Esophagus muscularis mucosa (tissue), 4 donors: ENCODE data around the gene ERG28. TPM values are rescaled to one million over a fixed set of nuclear protein-coding genes. Genes with fewer than 3 reads are reported as not detected.

Experiments used
- DNase-seq: peaks from one replicate; pipeline ENCODE4 v3.0.0-alpha.2; 2017; ENCODE audit errors: extremely low spot score
- H3K27ac ChIP-seq, 4 donors: fragments of 200-600 bp; sonication (generic); replicated peaks in 1 of 4; 1 replicate in 3 of 4; 2 replicates in 1 of 4; pipeline ENCODE4 v1.5.1; 2016 to 2019; ENCODE audit warnings: mild to moderate bottlenecking in 1 of 4
- H3K27me3 ChIP-seq, 4 donors: fragments of 200-600 bp; sonication (generic); one replicate each; pipeline versions ENCODE4 v1.5.1 to v1.6.0; 2016 to 2019
- H3K36me3 ChIP-seq, 4 donors: fragments of 200-600 bp; sonication (generic); one replicate each; pipeline ENCODE4 v1.5.1; 2016 to 2019
- H3K4me1 ChIP-seq, 4 donors: fragments of 200-600 bp; sonication (generic); one replicate each; pipeline ENCODE4 v1.5.1; 2016 to 2019
- H3K4me3 ChIP-seq, 4 donors: fragments of 200-600 bp; sonication (generic); 1 replicate in 2 of 4; 2 replicates in 2 of 4; pipeline ENCODE4 v1.5.1; 2016 to 2019; ENCODE audit warnings: mild to moderate bottlenecking in 4 of 4, moderate library complexity in 1 of 4
- H3K9me3 ChIP-seq, 4 donors: fragments of 200-600 bp; sonication (generic); 1 replicate in 3 of 4; 2 replicates in 1 of 4; pipeline ENCODE4 v1.5.1; 2016 to 2019
- EP300 ChIP-seq: sonication (generic); formaldehyde crosslinking; IDR thresholded peaks from one replicate; pipeline ENCODE4 v1.6.1; 2017; ENCODE audit warnings: antibody characterized with exemption
- POLR2A ChIP-seq: fragments of 450-650 bp; IDR thresholded peaks from one replicate; pipeline ENCODE4 v1.6.1; 2017; ENCODE audit warnings: antibody characterized with exemption, moderate library complexity, mild to moderate bottlenecking, low read depth
- POLR2AphosphoS5 ChIP-seq, 2 donors: sonication (generic); formaldehyde crosslinking; IDR thresholded peaks; one replicate each; pipeline ENCODE4 v1.6.1; 2017; ENCODE audit warnings: antibody characterized with exemption in 2 of 2
- WGBS: methylation state at CpG from one replicate; pipeline ENCODE4 v1.1.5; 2018; 5-methylcytosine and 5-hydroxymethylcytosine counted together
- intact Hi-C: fragments of 100-400 bp; cut with DNase I; formaldehyde crosslinking; loops from one replicate; pipeline ENCODE4 v1.15.1; 2023
- total RNA-seq, 4 donors: library from RNA; depleted of rRNA; stranded (reverse); fragments of >200 nt; gene quantifications; one replicate each; pipeline versions ENCODE4 v1.1.0 to v1.2.1, GENCODE V29; 2016
- TF ChIP-seq, protein P1 (sequence below), 3 experiments: fragments of 200-600 bp in 2 of 3; fragments of 450-650 bp in 1 of 3; sonication (generic) in 2 of 3; IDR thresholded peaks; one replicate each; pipeline ENCODE4 v1.5.1; 2017 to 2019; ENCODE audit warnings: antibody characterized with exemption in 3 of 3, mild to moderate bottlenecking in 2 of 3, moderate library complexity in 1 of 3

Gene ERG28
- total RNA-seq, 4 donors from 2014 or later: 6.0 to 7.5 (median 6.9) TPM

DNA sequence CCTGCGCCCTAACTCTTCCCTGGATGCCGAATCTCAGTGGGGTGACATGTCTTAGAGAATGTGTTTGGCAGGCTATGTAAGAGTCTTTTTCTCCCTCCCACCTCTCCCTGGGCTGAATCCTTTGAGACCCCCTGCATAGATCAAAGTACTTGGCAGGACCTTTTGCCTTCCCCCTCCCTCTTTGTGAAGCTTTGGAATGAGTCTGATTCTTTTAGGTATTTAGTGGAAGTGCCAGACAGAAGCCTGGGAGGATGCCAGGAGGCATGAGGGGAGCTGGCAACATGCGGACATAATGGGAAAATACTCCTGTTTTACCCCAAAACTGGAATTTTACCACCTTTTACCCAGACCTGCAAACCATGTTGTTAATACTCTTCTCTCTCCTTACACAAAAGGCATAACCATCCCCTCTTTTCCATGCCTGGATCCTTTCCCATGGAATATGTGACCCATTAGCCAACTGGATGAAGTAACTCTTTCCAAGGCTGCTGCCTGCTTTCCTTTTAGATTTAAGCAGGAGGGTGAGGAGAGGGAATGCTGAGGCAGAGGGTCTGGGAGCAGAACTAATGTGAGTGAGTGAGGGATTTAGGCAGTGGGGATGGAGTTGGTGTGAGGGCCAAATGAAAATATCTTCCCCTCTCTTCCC is 42.1 kb upstream of the ERG28 start:
- H3K4me1 ChIP-seq: peaks cover 16 to 25% (median 20%) of the 10 kb centered on the region in 4 donors
- peak in 1 of 2 donors; percentile 26 for TF ChIP-seq POLR2AphosphoS5 (IDR thresholded peaks at IDR 0.05)
- TF ChIP-seq, protein P1, sequence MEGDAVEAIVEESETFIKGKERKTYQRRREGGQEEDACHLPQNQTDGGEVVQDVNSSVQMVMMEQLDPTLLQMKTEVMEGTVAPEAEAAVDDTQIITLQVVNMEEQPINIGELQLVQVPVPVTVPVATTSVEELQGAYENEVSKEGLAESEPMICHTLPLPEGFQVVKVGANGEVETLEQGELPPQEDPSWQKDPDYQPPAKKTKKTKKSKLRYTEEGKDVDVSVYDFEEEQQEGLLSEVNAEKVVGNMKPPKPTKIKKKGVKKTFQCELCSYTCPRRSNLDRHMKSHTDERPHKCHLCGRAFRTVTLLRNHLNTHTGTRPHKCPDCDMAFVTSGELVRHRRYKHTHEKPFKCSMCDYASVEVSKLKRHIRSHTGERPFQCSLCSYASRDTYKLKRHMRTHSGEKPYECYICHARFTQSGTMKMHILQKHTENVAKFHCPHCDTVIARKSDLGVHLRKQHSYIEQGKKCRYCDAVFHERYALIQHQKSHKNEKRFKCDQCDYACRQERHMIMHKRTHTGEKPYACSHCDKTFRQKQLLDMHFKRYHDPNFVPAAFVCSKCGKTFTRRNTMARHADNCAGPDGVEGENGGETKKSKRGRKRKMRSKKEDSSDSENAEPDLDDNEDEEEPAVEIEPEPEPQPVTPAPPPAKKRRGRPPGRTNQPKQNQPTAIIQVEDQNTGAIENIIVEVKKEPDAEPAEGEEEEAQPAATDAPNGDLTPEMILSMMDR (IDR thresholded peaks at IDR 0.05): no peak
- peak overlapping the region; percentile 50 to 64 (median 56) for H3K27ac ChIP-seq
- H3K36me3 ChIP-seq: peaks cover 0 to 47% (median 24%) of the 10 kb centered on the region in 4 donors
- no peaks in the 10 kb centered on the region for H3K9me3 ChIP-seq
- no peaks in the 10 kb centered on the region for H3K27me3 ChIP-seq
- DNase-seq: no peak
- 44% methylated on average over 3 of the region's 3 CpGs for WGBS
- intact Hi-C loops: loop anchor here (10.0 kb wide), 1 partner anchor 652 kb away; no protein-coding TSS in a partner anchor
- no peak overlapping the region for H3K4me3 ChIP-seq

DNA sequence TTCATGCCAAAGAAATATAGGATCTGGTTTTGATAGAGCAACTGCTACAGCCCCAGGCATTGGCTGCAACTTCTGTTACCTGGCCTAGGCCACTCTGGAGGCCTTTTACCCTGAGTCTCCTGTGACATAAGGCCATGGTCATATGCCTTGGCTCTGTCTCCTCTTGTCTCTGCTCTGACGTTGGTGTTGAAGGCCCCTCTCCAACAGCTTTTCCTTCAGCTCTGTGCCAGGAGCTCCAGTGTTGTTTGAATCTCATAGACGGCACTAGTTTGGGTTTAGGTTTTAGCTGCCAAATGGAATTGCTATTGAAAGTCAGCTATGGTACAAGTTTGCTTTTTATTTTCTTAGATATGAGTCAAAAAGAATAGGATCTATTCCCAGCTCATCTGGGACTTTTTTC is 41.4 kb upstream of the ERG28 start:
- Histone ChIP-seq H3K27ac (peak overlapping the region; percentile 50 to 64 (median 56)), H3K9me3 (no peaks in the 10 kb centered on the region), H3K4me3 (no peak overlapping the region), H3K36me3 (peaks cover 0 to 40% (median 22%) of the 10 kb centered on the region in 4 donors), H3K27me3 (no peaks in the 10 kb centered on the region), H3K4me1 (peaks cover 16 to 25% (median 20%) of the 10 kb centered on the region in 4 donors)
- intact Hi-C loops: loop anchor here (10.0 kb wide), 1 partner anchor 653 kb away; no protein-coding TSS in a partner anchor
- 23% methylated on average over 2 of the region's 2 CpGs for WGBS
- no peak for TF ChIP-seq POLR2AphosphoS5 (IDR thresholded peaks at IDR 0.05)
- TF ChIP-seq, protein P1 (IDR thresholded peaks at IDR 0.05): no peak
- TF ChIP-seq EP300: no peak
- TF ChIP-seq POLR2A: no peak
- DNase-seq: no peak

DNA sequence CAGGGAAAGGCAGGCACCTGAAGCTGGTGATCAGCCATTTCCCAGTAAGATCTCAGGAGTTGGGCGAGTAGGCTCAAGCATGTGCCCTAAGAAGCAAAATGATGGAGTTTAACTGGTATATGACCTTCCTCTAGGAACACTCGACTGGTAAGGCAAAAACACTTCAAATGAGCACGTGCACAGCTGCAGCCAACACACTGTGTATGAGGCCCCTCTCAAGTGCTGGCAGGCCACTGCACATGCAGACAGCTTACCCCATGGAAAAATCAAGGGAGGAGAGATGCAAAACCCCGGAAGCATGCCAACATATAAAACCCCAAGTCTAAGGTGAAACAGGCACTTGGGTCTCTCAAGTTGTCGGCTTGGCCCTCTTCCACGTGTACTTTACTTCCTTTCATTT is 39.6 kb upstream of the ERG28 start:
- Histone ChIP-seq H3K9me3 (no peaks in the 10 kb centered on the region), H3K27ac (no peak overlapping the region), H3K27me3 (no peaks in the 10 kb centered on the region), H3K36me3 (peaks cover 0 to 33% (median 22%) of the 10 kb centered on the region in 4 donors), H3K4me1 (peaks cover 16 to 25% (median 20%) of the 10 kb centered on the region in 4 donors), H3K4me3 (no peak overlapping the region)
- WGBS: 94% methylated on average over 6 of the region's 6 CpGs
- TF ChIP-seq POLR2A: no peak
- no peak for TF ChIP-seq POLR2AphosphoS5 (IDR thresholded peaks at IDR 0.05)
- TF ChIP-seq EP300: no peak
- TF ChIP-seq, protein P1 (IDR thresholded peaks at IDR 0.05): no peak
- no peak for DNase-seq
- intact Hi-C loops: loop anchor here (10.0 kb wide), 1 partner anchor 655 kb away; no protein-coding TSS in a partner anchor

DNA sequence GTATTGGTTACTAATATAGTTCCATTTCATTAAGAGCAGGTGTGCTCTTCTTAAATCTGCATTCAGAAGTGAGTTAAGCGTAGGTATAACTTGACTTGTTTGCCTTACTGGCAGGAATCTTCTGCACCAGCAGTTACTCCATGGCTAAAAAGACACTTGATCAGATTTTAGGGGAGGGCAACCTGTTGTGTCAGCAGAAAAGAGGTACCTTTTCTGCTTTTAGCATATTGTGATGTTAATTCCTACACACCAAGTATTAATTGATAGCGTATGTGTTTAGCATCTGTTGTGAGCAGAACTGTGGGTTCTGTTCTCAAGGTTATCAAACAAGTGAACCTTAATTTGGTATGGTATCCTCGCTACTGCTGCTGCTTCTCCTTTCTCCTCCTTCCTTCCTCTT is 38.7 kb upstream of the ERG28 start:
- H3K27me3 ChIP-seq: no peaks in the 10 kb centered on the region
- H3K36me3 ChIP-seq: peaks cover 0 to 38% (median 26%) of the 10 kb centered on the region in 4 donors
- peaks cover 16 to 25% (median 20%) of the 10 kb centered on the region in 4 donors for H3K4me1 ChIP-seq
- no peak overlapping the region for H3K27ac ChIP-seq
- intact Hi-C loops: no loop called here
- 93% methylated on average over 3 of the region's 3 CpGs for WGBS
- TF ChIP-seq, protein P1 (IDR thresholded peaks at IDR 0.05): no peak
- TF ChIP-seq POLR2AphosphoS5 (IDR thresholded peaks at IDR 0.05) (no peak), POLR2A (no peak), EP300 (no peak)
- H3K9me3 ChIP-seq: no peaks in the 10 kb centered on the region
- no peak for DNase-seq
- no peak overlapping the region for H3K4me3 ChIP-seq

DNA sequence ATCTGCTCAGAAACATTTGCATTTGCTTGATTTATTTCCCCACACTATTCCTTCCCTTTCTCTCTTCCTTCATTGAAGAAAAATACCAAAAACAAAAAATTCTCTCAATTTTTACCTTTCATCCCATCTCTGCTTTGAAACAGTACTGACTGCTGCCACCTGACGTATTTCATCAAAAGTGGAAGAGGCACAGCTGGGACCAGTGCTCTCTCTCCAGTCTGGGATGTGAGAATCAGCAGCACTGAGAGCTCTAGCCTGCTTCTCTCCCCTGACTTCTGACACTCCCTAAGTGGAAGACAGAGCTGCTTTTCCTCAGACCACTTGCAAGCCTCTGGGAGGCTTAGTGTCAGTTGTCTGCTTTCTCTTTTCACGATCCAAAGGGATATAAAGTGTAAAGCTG is 37.2 kb upstream of the ERG28 start:
- Histone ChIP-seq H3K27me3 (no peaks in the 10 kb centered on the region), H3K27ac (no peak overlapping the region), H3K9me3 (no peaks in the 10 kb centered on the region), H3K4me1 (peaks cover 12 to 15% (median 14%) of the 10 kb centered on the region in 4 donors), H3K4me3 (no peak overlapping the region), H3K36me3 (peaks cover 0 to 52% (median 29%) of the 10 kb centered on the region in 4 donors)
- WGBS: 88% methylated on average over 2 of the region's 2 CpGs
- TF ChIP-seq, protein P1 (IDR thresholded peaks at IDR 0.05): no peak
- TF ChIP-seq EP300: no peak
- no peak for TF ChIP-seq POLR2A
- TF ChIP-seq POLR2AphosphoS5 (IDR thresholded peaks at IDR 0.05): no peak
- DNase-seq: no peak
- intact Hi-C loops: no loop called here
